HG03045 (cell line): Measurements from ENCODE around the gene MAMDC4.
"Not testable (repeated sequence)": the region's sequence is repeated elsewhere in the genome, so short reads cannot be mapped to it uniquely, and the experiment has no call there.

Experiments used
- ATAC-seq: cut with Tn5 transposase; IDR thresholded peaks from one replicate; pipeline ENCODE4 v1.9.1; 2021; ENCODE audit warnings: mild to moderate bottlenecking, moderate library complexity; ENCODE audit not compliant: unreplicated experiment

MAMDC4 gene

GRCh38 chr9:136837856-136838277 is 14.3 kb upstream of the MAMDC4 start:
- not testable (repeated sequence) for ATAC-seq

GRCh38 chr9:136838314-136839228 is 13.6 kb upstream of the MAMDC4 start:
- no peak for ATAC-seq

GRCh38 chr9:136839229-136840139 is 12.7 kb upstream of the MAMDC4 start:
- ATAC-seq, result no peak

- ATAC-seq, result no peak
Measured at GRCh38 chr9:136840140-136840876, 11.8 kb upstream of the MAMDC4 start.

- no peak for ATAC-seq
Measured at GRCh38 chr9:136840877-136841645, 11.1 kb upstream of the MAMDC4 start.

- ATAC-seq, result not testable (repeated sequence)
Measured at GRCh38 chr9:136841646-136842379, 10.3 kb upstream of the MAMDC4 start.

GRCh38 chr9:136842380-136842948 is 9.7 kb upstream of the MAMDC4 start, which contains the start of gene AJM1:
Gene AJM1 (plus strand): TSS chr9:136842478. CDS start chr9:136844415, 1,937 bp downstream.
- peak; percentile 61 for ATAC-seq

- not testable (repeated sequence) for ATAC-seq
Measured at GRCh38 chr9:136843159-136843800, 8.9 kb upstream of the MAMDC4 start.

- not testable (repeated sequence) for ATAC-seq
Measured at GRCh38 chr9:136843801-136844740, 8.1 kb upstream of the MAMDC4 start.

- ATAC-seq, result no peak
Measured at GRCh38 chr9:136844761-136845464, 7.2 kb upstream of the MAMDC4 start.

GRCh38 chr9:136845465-136846260 is 6.5 kb upstream of the MAMDC4 start:
- ATAC-seq, result no peak

GRCh38 chr9:136846376-136847087 is 5.6 kb upstream of the MAMDC4 start:
- no peak for ATAC-seq

GRCh38 chr9:136847088-136847825 is 4.9 kb upstream of the MAMDC4 start:
- ATAC-seq, result no peak

- no peak for ATAC-seq
Measured at GRCh38 chr9:136847826-136848392, 4.2 kb upstream of the MAMDC4 start.
